Non-pigmented ciliary epithelial cell (primary cell): Measurements from ENCODE around the gene TEAD1.

ENCODE experiments used
- DNase-seq: peaks from one replicate; pipeline ENCODE4 v3.0.0-alpha.2; 2010; ENCODE audit warnings: low read depth

The TEAD1 gene

DNA sequence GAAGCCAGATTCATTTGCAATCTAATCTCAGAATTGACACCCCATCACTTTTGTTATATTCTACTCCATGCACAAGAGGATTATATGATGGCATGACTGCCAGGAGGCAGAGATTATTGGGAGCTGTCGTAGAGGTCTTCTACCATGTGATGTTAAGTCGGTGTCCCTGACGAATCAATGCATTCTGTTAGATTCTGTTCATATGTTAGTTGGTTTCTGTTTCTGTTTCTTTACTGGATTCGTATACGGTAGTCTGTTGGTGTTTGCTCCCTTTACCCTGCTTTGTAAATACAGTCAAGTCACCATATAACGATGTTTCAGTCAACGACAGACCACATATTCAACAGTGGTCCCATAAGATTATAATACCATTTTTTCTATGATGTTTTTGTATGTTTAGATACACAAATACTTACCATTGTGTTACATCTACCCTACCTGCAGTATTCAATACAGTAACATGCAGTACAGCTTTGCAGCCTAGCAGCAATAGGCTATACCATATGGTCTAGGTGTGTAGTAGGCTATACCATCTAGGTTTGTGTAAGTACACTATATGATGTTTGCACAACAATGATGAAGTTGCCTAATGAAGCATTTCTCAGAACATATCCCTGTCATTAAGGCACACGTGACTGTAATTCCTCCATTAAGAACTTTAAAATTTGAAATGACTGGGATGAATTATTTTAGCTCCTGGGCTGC, 312.1 kb downstream of the TEAD1 start:
- no peak for DNase-seq

DNA sequence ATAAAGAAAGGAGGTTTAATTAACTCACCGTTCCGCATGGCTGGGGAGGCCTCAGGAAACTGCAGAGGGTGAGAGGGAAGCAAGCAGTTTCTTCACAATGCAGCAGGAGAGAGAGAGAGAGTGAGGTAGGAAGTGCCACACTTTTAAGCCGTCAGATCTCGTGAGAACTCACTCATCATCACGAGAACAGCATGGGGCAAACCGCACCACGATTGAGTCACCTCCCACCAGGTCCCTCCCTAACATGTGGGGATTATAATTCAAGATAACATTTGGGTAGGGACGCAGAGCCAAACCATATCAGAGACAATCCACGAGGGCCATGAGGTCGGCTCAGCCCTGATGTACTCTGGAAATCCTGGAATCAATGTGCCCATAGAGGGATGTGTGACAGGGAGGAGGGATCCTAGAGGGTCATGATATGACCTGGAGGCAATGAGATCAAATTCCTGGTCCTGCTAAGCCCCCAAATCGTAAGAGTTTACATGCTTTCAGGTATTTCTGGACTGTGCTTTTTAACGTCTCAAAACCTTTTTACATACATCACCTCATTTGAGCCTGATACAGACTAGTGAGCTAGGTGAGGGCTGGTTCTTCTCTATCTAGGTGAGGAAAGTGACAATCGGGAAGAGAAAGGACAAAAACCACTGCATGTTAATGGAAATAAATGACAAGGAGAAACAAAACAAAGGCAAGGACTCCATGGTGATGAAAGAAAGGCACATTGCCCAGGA, 315.4 kb downstream of the TEAD1 start:
- peak; percentile 11 for DNase-seq

DNA sequence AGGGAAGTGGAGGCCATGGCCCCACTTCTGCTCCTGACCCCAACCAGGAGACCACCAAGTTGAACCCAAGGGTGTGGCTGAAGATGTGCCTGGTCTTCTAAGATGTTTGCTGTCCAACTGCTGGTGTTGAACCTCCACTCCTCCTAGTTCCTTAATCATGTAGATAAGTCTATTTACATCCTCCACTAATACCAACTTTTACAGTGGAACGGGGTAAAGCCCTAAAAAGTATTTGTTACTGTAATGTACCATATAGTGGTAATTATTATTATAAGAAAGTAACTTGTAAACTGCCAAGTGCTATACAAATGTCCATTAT, 315.9 kb downstream of the TEAD1 start:
- DNase-seq: no peak

DNA sequence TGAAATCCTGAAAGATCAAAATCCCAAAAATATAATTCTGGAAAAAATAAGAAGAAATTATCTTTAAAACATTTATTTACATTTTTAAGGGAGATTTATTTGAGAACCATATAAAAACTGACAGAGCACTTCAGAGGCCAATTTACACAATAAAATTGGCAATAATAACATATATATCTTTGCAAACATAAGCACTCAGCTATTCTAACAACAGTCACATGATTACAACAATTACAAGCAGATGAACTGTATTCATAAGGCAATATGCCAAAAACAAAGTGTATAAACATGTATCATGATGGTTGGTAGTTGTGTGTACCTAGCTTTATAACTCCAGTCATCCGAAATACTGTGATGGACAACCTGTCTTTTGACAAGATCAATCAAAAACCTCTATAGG, 317.2 kb downstream of the TEAD1 start:
- no peak for DNase-seq

DNA sequence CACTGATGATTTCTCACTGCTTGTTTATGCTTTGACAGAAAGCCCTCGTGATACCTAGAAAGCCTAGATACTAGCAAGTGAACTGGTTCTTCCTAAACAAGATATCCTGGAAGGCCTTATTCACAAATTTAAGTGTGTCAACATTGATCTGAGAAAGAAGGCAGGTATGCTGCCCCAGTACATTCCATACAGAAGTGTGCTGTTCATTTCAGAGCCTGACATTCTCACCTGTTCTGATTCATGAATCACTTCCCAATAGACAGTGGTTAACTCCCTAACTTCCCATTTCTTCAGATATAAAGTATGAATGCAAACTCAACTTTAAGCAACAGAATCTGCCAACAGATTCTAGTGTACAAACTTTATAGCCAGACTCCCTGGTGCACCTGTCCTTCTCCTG, 319.4 kb downstream of the TEAD1 start:
- DNase-seq: no peak
